Activated CD8-positive, alpha-beta T cell treated with anti-CD3 and anti-CD28 coated beads, Interleukin-2, amount 10 ng/mL, durations not matched to agents 7 days and 5 days (primary cell): ENCODE measurements around the gene ULK4. TPM values are rescaled to one million over a fixed set of nuclear protein-coding genes. Genes with fewer than 3 reads are reported as not detected.
"Not testable (repeated sequence)": the region's sequence is repeated elsewhere in the genome, so short reads cannot be mapped to it uniquely, and the experiment has no call there.

Experiments used
- ATAC-seq: fragments of 150-1000 bp; cut with Tn5 transposase; one replicate; pipeline ENCODE4 v1.10.0; 2021; ENCODE audit warnings: moderate library complexity
- CTCF ChIA-PET: fragments of 350-600 bp; sonication (Branson Sonifier 250); formaldehyde crosslinking; loops from one replicate; lab custom pipeline; 2021; ENCODE audit warnings: antibody characterized with exemption; lab: Charles Lee
- POLR2A ChIA-PET: fragments of 350-600 bp; sonication (Branson Sonifier 250); formaldehyde crosslinking; loops from one replicate; lab custom pipeline; 2021; ENCODE audit warnings: antibody characterized with exemption; lab: Charles Lee
- DNase-seq: peaks from one replicate; pipeline ENCODE4 v3.0.0-alpha.2; 2020
- H3K27ac Mint-ChIP-seq: one replicate; pipeline ENCODE4 v1.8.0; 2021; ENCODE audit warnings: mild to moderate bottlenecking, mixed read lengths
- H3K27me3 Mint-ChIP-seq: one replicate; pipeline ENCODE4 v1.8.0; 2021; ENCODE audit warnings: low read depth, mixed read lengths
- H3K36me3 Mint-ChIP-seq: one replicate; pipeline ENCODE4 v1.8.0; 2021; ENCODE audit warnings: low read depth, mixed read lengths
- H3K4me1 Mint-ChIP-seq: one replicate; pipeline ENCODE4 v1.8.0; 2021; ENCODE audit warnings: low read depth, mixed read lengths
- H3K4me3 Mint-ChIP-seq: one replicate; pipeline ENCODE4 v1.8.0; 2021; ENCODE audit warnings: mild to moderate bottlenecking, mixed read lengths
- H3K9me3 Mint-ChIP-seq: one replicate; pipeline ENCODE4 v1.8.0; 2022; ENCODE audit warnings: mixed read lengths; ENCODE audit not compliant: insufficient read depth
- total RNA-seq, 2 experiments: library from RNA; stranded (reverse); gene quantifications; one replicate each; pipeline ENCODE4 v1.2.3, GENCODE V29; 2021

Gene ULK4
- total RNA-seq, 2 experiments from 2014 or later, result 10.5 to 12.3 TPM

GRCh38 chr3:41698898-41699297, 263.0 kb downstream of the ULK4 start:
- ChIA-PET POLR2A (no interaction called here), CTCF (no interaction called here)
- Mint-ChIP-seq H3K4me1 (no peaks in the 10 kb centered on the region), H3K4me3 (no peak overlapping the region), H3K9me3 (no peaks in the 10 kb centered on the region), H3K27ac (no peak overlapping the region), H3K36me3 (no peaks in the 10 kb centered on the region), H3K27me3 (no peaks in the 10 kb centered on the region)
- DNase-seq (no peak), ATAC-seq (no peak)

GRCh38 chr3:41697702-41698101, 264.2 kb downstream of the ULK4 start:
- Mint-ChIP-seq H3K36me3 (no peaks in the 10 kb centered on the region), H3K4me1 (no peaks in the 10 kb centered on the region), H3K4me3 (no peak overlapping the region), H3K27me3 (no peaks in the 10 kb centered on the region), H3K27ac (no peak overlapping the region), H3K9me3 (no peaks in the 10 kb centered on the region)
- POLR2A ChIA-PET, result no interaction called here
- DNase-seq (no peak), ATAC-seq (no peak)
- CTCF ChIA-PET, result no interaction called here

- H3K4me3 Mint-ChIP-seq, H3K36me3 Mint-ChIP-seq, DNase-seq, H3K27ac Mint-ChIP-seq, H3K27me3 Mint-ChIP-seq, POLR2A ChIA-PET, ATAC-seq, H3K9me3 Mint-ChIP-seq, H3K4me1 Mint-ChIP-seq: not testable (repeated sequence)
- CTCF ChIA-PET, result interaction anchor here (1.3 kb wide), 1 partner anchor 495 kb away, joined by 3 read pairs; no protein-coding TSS in a partner anchor
Measured at GRCh38 chr3:41695806-41696205, 266.1 kb downstream of the ULK4 start.

GRCh38 chr3:41693799-41694198, 268.1 kb downstream of the ULK4 start:
- Mint-ChIP-seq H3K4me3 (no peak overlapping the region), H3K9me3 (no peaks in the 10 kb centered on the region), H3K27me3 (no peaks in the 10 kb centered on the region), H3K27ac (no peak overlapping the region), H3K4me1 (no peaks in the 10 kb centered on the region), H3K36me3 (no peaks in the 10 kb centered on the region)
- ChIA-PET POLR2A (no interaction called here), CTCF (no interaction called here)
- ATAC-seq (no peak), DNase-seq (no peak)

- Mint-ChIP-seq H3K4me1 (no peaks in the 10 kb centered on the region), H3K36me3 (no peaks in the 10 kb centered on the region), H3K27me3 (no peaks in the 10 kb centered on the region), H3K9me3 (no peaks in the 10 kb centered on the region), H3K4me3 (no peak overlapping the region), H3K27ac (no peak overlapping the region)
- DNase-seq, result no peak
- ChIA-PET CTCF (interaction anchor here (0.6 kb wide), 1 partner anchor 683 kb away, joined by 3 read pairs; no protein-coding TSS in a partner anchor), POLR2A (no interaction called here)
- ATAC-seq, result no peak
Measured at GRCh38 chr3:41690766-41691563, 270.9 kb downstream of the ULK4 start.

- Mint-ChIP-seq H3K36me3 (no peaks in the 10 kb centered on the region), H3K4me1 (no peaks in the 10 kb centered on the region), H3K4me3 (no peak overlapping the region), H3K27me3 (no peaks in the 10 kb centered on the region), H3K9me3 (no peaks in the 10 kb centered on the region), H3K27ac (no peak overlapping the region)
- CTCF ChIA-PET, result no interaction called here
- ATAC-seq, result no peak
- POLR2A ChIA-PET, result no interaction called here
- no peak for DNase-seq
Measured at GRCh38 chr3:41688595-41689380, 273.1 kb downstream of the ULK4 start.

- CTCF ChIA-PET, result no interaction called here
- Mint-ChIP-seq H3K27ac (no peak overlapping the region), H3K27me3 (no peaks in the 10 kb centered on the region), H3K4me3 (no peak overlapping the region), H3K4me1 (no peaks in the 10 kb centered on the region), H3K9me3 (no peaks in the 10 kb centered on the region), H3K36me3 (no peaks in the 10 kb centered on the region)
- ATAC-seq (no peak), DNase-seq (no peak)
- POLR2A ChIA-PET, result no interaction called here
Measured at GRCh38 chr3:41684797-41685735, 276.8 kb downstream of the ULK4 start.

GRCh38 chr3:41683666-41684350, 278.1 kb downstream of the ULK4 start:
- Mint-ChIP-seq H3K9me3 (no peaks in the 10 kb centered on the region), H3K27ac (no peak overlapping the region), H3K36me3 (no peaks in the 10 kb centered on the region), H3K4me1 (no peaks in the 10 kb centered on the region), H3K27me3 (no peaks in the 10 kb centered on the region), H3K4me3 (no peak overlapping the region)
- ChIA-PET CTCF (no interaction called here), POLR2A (no interaction called here)
- no peak for DNase-seq
- no peak for ATAC-seq

GRCh38 chr3:41682996-41683395, 278.9 kb downstream of the ULK4 start:
- H3K4me3 Mint-ChIP-seq, result no peak overlapping the region
- H3K9me3 Mint-ChIP-seq, result no peaks in the 10 kb centered on the region
- H3K36me3 Mint-ChIP-seq, result no peaks in the 10 kb centered on the region
- no peaks in the 10 kb centered on the region for H3K27me3 Mint-ChIP-seq
- H3K4me1 Mint-ChIP-seq, result no peaks in the 10 kb centered on the region
- ChIA-PET CTCF (no interaction called here), POLR2A (no interaction called here)
- no peak overlapping the region for H3K27ac Mint-ChIP-seq
- DNase-seq (no peak), ATAC-seq (no peak)

- no peak for DNase-seq
- Mint-ChIP-seq H3K9me3 (no peaks in the 10 kb centered on the region), H3K4me3 (no peak overlapping the region), H3K36me3 (no peaks in the 10 kb centered on the region), H3K27ac (no peak overlapping the region), H3K27me3 (no peaks in the 10 kb centered on the region), H3K4me1 (no peaks in the 10 kb centered on the region)
- ATAC-seq, result no peak
- CTCF ChIA-PET, result no interaction called here
- POLR2A ChIA-PET, result no interaction called here
Measured at GRCh38 chr3:41682382-41682781, 279.5 kb downstream of the ULK4 start.

- Mint-ChIP-seq H3K27me3 (no peaks in the 10 kb centered on the region), H3K36me3 (no peaks in the 10 kb centered on the region), H3K27ac (no peak overlapping the region), H3K4me1 (no peaks in the 10 kb centered on the region), H3K4me3 (no peak overlapping the region), H3K9me3 (no peaks in the 10 kb centered on the region)
- ATAC-seq, result no peak
- no peak for DNase-seq
- CTCF ChIA-PET, result interaction anchor here (1.3 kb wide), 1 partner anchor 9 kb away, joined by 3 read pairs; no protein-coding TSS in a partner anchor
- POLR2A ChIA-PET, result no interaction called here
Measured at GRCh38 chr3:41681479-41681878, 280.4 kb downstream of the ULK4 start.
